Activated CD8-positive, alpha-beta memory T cell treated with anti-CD3 and anti-CD28 coated beads, Interleukin-2, amount 10 ng/mL, durations not matched to agents 7 days and 5 days (primary cell): ENCODE results near the gene CNTNAP2. TPM values are rescaled to one million over a fixed set of nuclear protein-coding genes. Genes with fewer than 3 reads are reported as not detected.
"Not testable (repeated sequence)": the region's sequence is repeated elsewhere in the genome, so short reads cannot be mapped to it uniquely, and the experiment has no call there.

Experiments
- ATAC-seq: fragments of 150-1000 bp; cut with Tn5 transposase; one replicate; pipeline ENCODE4 v1.10.0; 2021; ENCODE audit warnings: moderate library complexity
- CTCF ChIA-PET: fragments of 350-600 bp; sonication (Branson Sonifier 250); formaldehyde crosslinking; loops from one replicate; lab custom pipeline; 2021; ENCODE audit warnings: antibody characterized with exemption; lab: Charles Lee
- DNase-seq: peaks from one replicate; pipeline ENCODE4 v3.0.0-alpha.2; 2020
- H3K27ac Mint-ChIP-seq: one replicate; pipeline ENCODE4 v1.8.0; 2021; ENCODE audit warnings: mild to moderate bottlenecking, mixed read lengths
- H3K27me3 Mint-ChIP-seq: one replicate; pipeline ENCODE4 v1.8.0; 2021; ENCODE audit warnings: mixed read lengths
- H3K36me3 Mint-ChIP-seq: one replicate; pipeline ENCODE4 v1.8.0; 2021; ENCODE audit warnings: mild to moderate bottlenecking, mixed read lengths
- H3K4me1 Mint-ChIP-seq: one replicate; pipeline ENCODE4 v1.8.0; 2021; ENCODE audit warnings: mixed read lengths
- H3K4me3 Mint-ChIP-seq: one replicate; pipeline ENCODE4 v1.8.0; 2021; ENCODE audit warnings: mild to moderate bottlenecking, moderate library complexity, mixed read lengths
- H3K9me3 Mint-ChIP-seq: one replicate; pipeline ENCODE4 v1.8.0; 2022; ENCODE audit warnings: low read depth, mixed read lengths
- total RNA-seq, 2 experiments: library from RNA; stranded (reverse); gene quantifications; one replicate each; pipeline ENCODE4 v1.2.3, GENCODE V29; 2021

CNTNAP2 gene
- total RNA-seq, 2 experiments from 2014 or later = not detected

- no peak overlapping the region for H3K27ac Mint-ChIP-seq
- CTCF ChIA-PET = no interaction called here
- H3K9me3 Mint-ChIP-seq = no peaks in the 10 kb centered on the region
- no peaks in the 10 kb centered on the region for H3K36me3 Mint-ChIP-seq
- H3K4me1 Mint-ChIP-seq = no peaks in the 10 kb centered on the region
- DNase-seq (no peak), ATAC-seq (no peak)
- no peak overlapping the region for H3K4me3 Mint-ChIP-seq
- no peaks in the 10 kb centered on the region for H3K27me3 Mint-ChIP-seq
Measured at GRCh38 chr7:148318838-148319237, 2202.2 kb downstream of the CNTNAP2 start.

GRCh38 chr7:148319316-148319808, 2202.8 kb downstream of the CNTNAP2 start:
- H3K4me1 Mint-ChIP-seq = no peaks in the 10 kb centered on the region
- DNase-seq (no peak), ATAC-seq (no peak)
- H3K9me3 Mint-ChIP-seq = no peaks in the 10 kb centered on the region
- no peaks in the 10 kb centered on the region for H3K36me3 Mint-ChIP-seq
- no peak overlapping the region for H3K27ac Mint-ChIP-seq
- no peak overlapping the region for H3K4me3 Mint-ChIP-seq
- no peaks in the 10 kb centered on the region for H3K27me3 Mint-ChIP-seq
- CTCF ChIA-PET = no interaction called here

- Mint-ChIP-seq H3K4me3 (no peak overlapping the region), H3K27ac (no peak overlapping the region), H3K27me3 (no peaks in the 10 kb centered on the region), H3K4me1 (no peaks in the 10 kb centered on the region), H3K9me3 (peaks cover 4% of the 10 kb centered on the region), H3K36me3 (peaks cover 4% of the 10 kb centered on the region)
- DNase-seq (no peak), ATAC-seq (no peak)
- CTCF ChIA-PET = no interaction called here
Measured at GRCh38 chr7:148325208-148325607, 2208.6 kb downstream of the CNTNAP2 start.

- Mint-ChIP-seq H3K36me3 (peaks cover 14% of the 10 kb centered on the region), H3K4me1 (no peaks in the 10 kb centered on the region), H3K27ac (no peak overlapping the region), H3K4me3 (no peak overlapping the region), H3K27me3 (no peaks in the 10 kb centered on the region), H3K9me3 (peaks cover 20% of the 10 kb centered on the region)
- DNase-seq = no peak
- ATAC-seq = no peak
- CTCF ChIA-PET = no interaction called here
Measured at GRCh38 chr7:148327379-148327778, 2210.8 kb downstream of the CNTNAP2 start.

GRCh38 chr7:148328906-148329305, 2212.3 kb downstream of the CNTNAP2 start:
- no peaks in the 10 kb centered on the region for H3K4me1 Mint-ChIP-seq
- ATAC-seq = no peak
- H3K36me3 Mint-ChIP-seq = peaks cover 14% of the 10 kb centered on the region
- CTCF ChIA-PET = no interaction called here
- peaks cover 3% of the 10 kb centered on the region for H3K27me3 Mint-ChIP-seq
- no peak for DNase-seq
- H3K27ac Mint-ChIP-seq = no peak overlapping the region
- H3K4me3 Mint-ChIP-seq = no peak overlapping the region
- H3K9me3 Mint-ChIP-seq = peaks cover 20% of the 10 kb centered on the region

- Mint-ChIP-seq H3K27ac (no peak overlapping the region), H3K27me3 (peaks cover 8% of the 10 kb centered on the region), H3K4me1 (no peaks in the 10 kb centered on the region), H3K36me3 (peaks cover 14% of the 10 kb centered on the region), H3K4me3 (no peak overlapping the region), H3K9me3 (peaks cover 20% of the 10 kb centered on the region)
- CTCF ChIA-PET = no interaction called here
- DNase-seq (no peak), ATAC-seq (no peak)
Measured at GRCh38 chr7:148330124-148330818, 2213.7 kb downstream of the CNTNAP2 start.

- Mint-ChIP-seq H3K9me3 (peaks cover 20% of the 10 kb centered on the region), H3K4me1 (no peaks in the 10 kb centered on the region), H3K27me3 (peaks cover 11% of the 10 kb centered on the region), H3K4me3 (no peak overlapping the region), H3K27ac (no peak overlapping the region), H3K36me3 (peaks cover 14% of the 10 kb centered on the region)
- DNase-seq (no peak), ATAC-seq (no peak)
- CTCF ChIA-PET = no interaction called here
Measured at GRCh38 chr7:148330822-148331221, 2214.2 kb downstream of the CNTNAP2 start.

GRCh38 chr7:148331456-148331855, 2214.9 kb downstream of the CNTNAP2 start:
- H3K36me3 Mint-ChIP-seq = peaks cover 14% of the 10 kb centered on the region
- ATAC-seq, H3K4me1 Mint-ChIP-seq, H3K4me3 Mint-ChIP-seq, H3K27ac Mint-ChIP-seq, DNase-seq, CTCF ChIA-PET: not testable (repeated sequence)
- H3K9me3 Mint-ChIP-seq = peaks cover 20% of the 10 kb centered on the region
- peaks cover 13% of the 10 kb centered on the region for H3K27me3 Mint-ChIP-seq

- no peak overlapping the region for H3K27ac Mint-ChIP-seq
- no peak overlapping the region for H3K4me3 Mint-ChIP-seq
- H3K27me3 Mint-ChIP-seq = peaks cover 20% of the 10 kb centered on the region
- peaks cover 20% of the 10 kb centered on the region for H3K9me3 Mint-ChIP-seq
- no peak for ATAC-seq
- H3K36me3 Mint-ChIP-seq = peaks cover 14% of the 10 kb centered on the region
- H3K4me1 Mint-ChIP-seq = no peaks in the 10 kb centered on the region
- DNase-seq = no peak
- CTCF ChIA-PET = no interaction called here
Measured at GRCh38 chr7:148332191-148333186, 2215.9 kb downstream of the CNTNAP2 start.

- H3K27ac Mint-ChIP-seq = no peak overlapping the region
- peaks cover 39% of the 10 kb centered on the region for H3K27me3 Mint-ChIP-seq
- ATAC-seq (no peak), DNase-seq (no peak)
- H3K9me3 Mint-ChIP-seq = peaks cover 20% of the 10 kb centered on the region
- H3K4me3 Mint-ChIP-seq = no peak overlapping the region
- H3K36me3 Mint-ChIP-seq = peaks cover 14% of the 10 kb centered on the region
- CTCF ChIA-PET = no interaction called here
- peaks cover 2% of the 10 kb centered on the region for H3K4me1 Mint-ChIP-seq
Measured at GRCh38 chr7:148334441-148334956, 2217.9 kb downstream of the CNTNAP2 start.

- Mint-ChIP-seq H3K27ac (no peak overlapping the region), H3K4me1 (peaks cover 4% of the 10 kb centered on the region), H3K9me3 (peaks cover 17% of the 10 kb centered on the region), H3K36me3 (peaks cover 12% of the 10 kb centered on the region), H3K27me3 (peaks cover 45% of the 10 kb centered on the region), H3K4me3 (no peak overlapping the region)
- no peak for DNase-seq
- ATAC-seq = no peak
- CTCF ChIA-PET = no interaction called here
Measured at GRCh38 chr7:148334959-148335577, 2218.5 kb downstream of the CNTNAP2 start.

GRCh38 chr7:148335790-148336189, 2219.2 kb downstream of the CNTNAP2 start:
- ATAC-seq (no peak), DNase-seq (no peak)
- H3K27ac Mint-ChIP-seq = no peak overlapping the region
- H3K36me3 Mint-ChIP-seq = peaks cover 5% of the 10 kb centered on the region
- H3K9me3 Mint-ChIP-seq = peaks cover 10% of the 10 kb centered on the region
- CTCF ChIA-PET = no interaction called here
- H3K4me1 Mint-ChIP-seq = peaks cover 4% of the 10 kb centered on the region
- no peak overlapping the region for H3K4me3 Mint-ChIP-seq
- peaks cover 52% of the 10 kb centered on the region for H3K27me3 Mint-ChIP-seq

- ATAC-seq (no peak), DNase-seq (no peak)
- peaks cover 2% of the 10 kb centered on the region for H3K36me3 Mint-ChIP-seq
- peaks cover 56% of the 10 kb centered on the region for H3K27me3 Mint-ChIP-seq
- H3K4me1 Mint-ChIP-seq = peaks cover 4% of the 10 kb centered on the region
- no peak overlapping the region for H3K27ac Mint-ChIP-seq
- H3K9me3 Mint-ChIP-seq = peaks cover 3% of the 10 kb centered on the region
- no peak overlapping the region for H3K4me3 Mint-ChIP-seq
- CTCF ChIA-PET = no interaction called here
Measured at GRCh38 chr7:148336411-148336810, 2219.8 kb downstream of the CNTNAP2 start.
